BE2C (cell line): ENCODE results near the gene ICAM3.

Source experiments
- DNase-seq: peaks from one replicate; pipeline ENCODE4 v3.0.0-alpha.2; 2020
- H3K27me3 ChIP-seq: fragments of 250-450 bp; sonication (Bioruptor Pico); 2 replicates; pipeline ENCODE4 v1.5.1; 2020; ENCODE audit warnings: mild to moderate bottlenecking
- H3K36me3 ChIP-seq: fragments of 250-450 bp; sonication (Bioruptor Pico); 2 replicates; pipeline ENCODE4 v1.5.1; 2020; ENCODE audit warnings: mild to moderate bottlenecking
- H3K4me1 ChIP-seq: fragments of 250-450 bp; sonication (Bioruptor Pico); 2 replicates; pipeline ENCODE4 v1.5.1; 2020
- H3K4me3 ChIP-seq: 2 replicates; pipeline ENCODE4 v1.5.1; 2011; ENCODE audit warnings: low read depth, low read length
- H3K9me3 ChIP-seq: fragments of 250-450 bp; sonication (Bioruptor Pico); 2 replicates; pipeline ENCODE4 v1.5.1; 2020
- TF ChIP-seq, protein P1 (sequence below): IDR thresholded peaks from 2 replicates; pipeline ENCODE4 v1.5.1; 2012; ENCODE audit warnings: mild to moderate bottlenecking, low read depth, low read length

Gene ICAM3

DNA sequence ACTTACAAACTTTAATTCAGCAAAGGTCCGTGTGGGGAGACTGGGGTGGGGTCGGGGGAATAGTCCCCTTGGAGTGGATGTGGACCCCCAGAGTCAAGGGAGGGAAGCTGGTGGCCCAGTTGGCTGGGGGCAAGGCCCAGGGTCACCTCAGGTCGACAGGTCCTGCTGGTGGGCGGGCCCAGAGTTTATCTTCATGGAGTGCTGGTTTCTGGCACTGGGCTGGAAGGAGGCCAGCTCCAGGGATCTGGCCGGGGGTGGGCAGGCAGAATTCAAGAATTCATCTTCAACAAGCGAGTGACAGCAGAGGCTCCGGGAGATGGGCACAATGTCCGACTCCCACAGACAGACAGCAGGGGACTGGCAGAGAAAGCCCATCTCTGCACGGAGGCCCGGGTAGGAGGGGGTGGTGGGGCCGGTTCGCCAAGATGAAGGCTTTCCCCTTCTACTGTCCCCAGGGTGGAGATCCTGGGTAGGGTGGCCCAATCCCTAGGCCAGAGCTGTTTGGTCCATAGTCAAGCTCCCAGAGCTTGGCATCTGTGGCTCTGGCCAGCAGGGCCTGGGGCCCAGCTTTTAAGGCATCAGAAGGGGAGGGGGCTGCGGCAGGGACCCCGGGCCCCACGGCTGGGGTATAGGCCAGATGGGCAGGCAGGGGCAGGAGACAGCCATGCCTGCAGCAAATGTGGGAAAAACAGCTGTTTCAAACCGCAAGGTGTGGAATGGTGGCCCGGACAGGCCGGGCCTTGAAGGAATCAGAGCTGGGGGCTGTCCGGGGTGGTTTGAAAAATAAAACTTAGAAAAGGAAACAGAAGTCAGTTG, 23.0 kb downstream of the ICAM3 start:
- TF ChIP-seq, protein P1, sequence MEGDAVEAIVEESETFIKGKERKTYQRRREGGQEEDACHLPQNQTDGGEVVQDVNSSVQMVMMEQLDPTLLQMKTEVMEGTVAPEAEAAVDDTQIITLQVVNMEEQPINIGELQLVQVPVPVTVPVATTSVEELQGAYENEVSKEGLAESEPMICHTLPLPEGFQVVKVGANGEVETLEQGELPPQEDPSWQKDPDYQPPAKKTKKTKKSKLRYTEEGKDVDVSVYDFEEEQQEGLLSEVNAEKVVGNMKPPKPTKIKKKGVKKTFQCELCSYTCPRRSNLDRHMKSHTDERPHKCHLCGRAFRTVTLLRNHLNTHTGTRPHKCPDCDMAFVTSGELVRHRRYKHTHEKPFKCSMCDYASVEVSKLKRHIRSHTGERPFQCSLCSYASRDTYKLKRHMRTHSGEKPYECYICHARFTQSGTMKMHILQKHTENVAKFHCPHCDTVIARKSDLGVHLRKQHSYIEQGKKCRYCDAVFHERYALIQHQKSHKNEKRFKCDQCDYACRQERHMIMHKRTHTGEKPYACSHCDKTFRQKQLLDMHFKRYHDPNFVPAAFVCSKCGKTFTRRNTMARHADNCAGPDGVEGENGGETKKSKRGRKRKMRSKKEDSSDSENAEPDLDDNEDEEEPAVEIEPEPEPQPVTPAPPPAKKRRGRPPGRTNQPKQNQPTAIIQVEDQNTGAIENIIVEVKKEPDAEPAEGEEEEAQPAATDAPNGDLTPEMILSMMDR, result no peak
- Histone ChIP-seq H3K4me1 (peaks cover 8% of the 10 kb centered on the region), H3K9me3 (no peaks in the 10 kb centered on the region), H3K27me3 (no peaks in the 10 kb centered on the region), H3K4me3 (peak overlapping the region; percentile 83), H3K36me3 (peaks cover 40% of the 10 kb centered on the region)
- peak; percentile 94 for DNase-seq

- Histone ChIP-seq H3K36me3 (peaks cover 31% of the 10 kb centered on the region), H3K27me3 (no peaks in the 10 kb centered on the region), H3K9me3 (no peaks in the 10 kb centered on the region), H3K4me3 (peak within 1 kb of the TSS; percentile 83), H3K4me1 (peaks cover 8% of the 10 kb centered on the region)
- peak; percentile 93 for DNase-seq
- TF ChIP-seq, protein P1, result no peak
Observed at GRCh38 chr19:10315335-10316214, 23.8 kb downstream of the ICAM3 start, which contains the start of gene FDX2. TSS of gene FDX2 (minus strand) at chr19:10316015. CDS start at chr19:10315996, 19 bp downstream.

- no peaks in the 10 kb centered on the region for H3K9me3 ChIP-seq
- no peak within 1 kb of the TSS for H3K4me3 ChIP-seq
- H3K36me3 ChIP-seq, result no peaks in the 10 kb centered on the region; the same call in 1 of the 2 replicates
- H3K4me1 ChIP-seq, result no peaks in the 10 kb centered on the region; the same call in 1 of the 2 replicates
- TF ChIP-seq, protein P1, result no peak
- DNase-seq, result no peak
- H3K27me3 ChIP-seq, result no peaks in the 10 kb centered on the region
Observed at GRCh38 chr19:10309423-10309822, 30.0 kb downstream of the ICAM3 start, which contains the start of gene ZGLP1. TSS of gene ZGLP1 (minus strand) at chr19:10309815.

DNA sequence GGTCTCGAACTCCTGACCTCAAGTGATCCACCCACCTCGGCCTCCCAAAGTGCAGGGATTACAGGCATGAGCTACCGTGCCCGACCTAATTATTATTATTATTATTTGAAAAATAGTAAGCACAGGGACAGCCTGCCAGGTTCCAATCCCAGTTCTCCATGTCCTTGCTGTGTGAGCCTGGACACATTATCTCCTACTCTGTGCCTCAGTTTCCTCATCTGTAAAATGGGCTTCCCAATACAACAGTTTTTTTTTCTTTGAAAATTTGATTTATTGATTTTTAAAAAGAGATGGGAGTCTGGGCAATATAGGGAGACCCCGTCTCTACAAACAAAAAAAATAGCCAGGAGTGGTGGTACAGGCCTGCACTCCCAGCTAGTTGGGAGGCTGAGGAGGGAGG, 33.1 kb downstream of the ICAM3 start:
- Histone ChIP-seq H3K36me3 (no peaks in the 10 kb centered on the region; the same call in 1 of the 2 replicates), H3K27me3 (no peaks in the 10 kb centered on the region), H3K4me3 (no peak overlapping the region), H3K9me3 (no peaks in the 10 kb centered on the region), H3K4me1 (no peaks in the 10 kb centered on the region; the same call in 1 of the 2 replicates)
- no peak for DNase-seq
- TF ChIP-seq, protein P1, result no peak

DNA sequence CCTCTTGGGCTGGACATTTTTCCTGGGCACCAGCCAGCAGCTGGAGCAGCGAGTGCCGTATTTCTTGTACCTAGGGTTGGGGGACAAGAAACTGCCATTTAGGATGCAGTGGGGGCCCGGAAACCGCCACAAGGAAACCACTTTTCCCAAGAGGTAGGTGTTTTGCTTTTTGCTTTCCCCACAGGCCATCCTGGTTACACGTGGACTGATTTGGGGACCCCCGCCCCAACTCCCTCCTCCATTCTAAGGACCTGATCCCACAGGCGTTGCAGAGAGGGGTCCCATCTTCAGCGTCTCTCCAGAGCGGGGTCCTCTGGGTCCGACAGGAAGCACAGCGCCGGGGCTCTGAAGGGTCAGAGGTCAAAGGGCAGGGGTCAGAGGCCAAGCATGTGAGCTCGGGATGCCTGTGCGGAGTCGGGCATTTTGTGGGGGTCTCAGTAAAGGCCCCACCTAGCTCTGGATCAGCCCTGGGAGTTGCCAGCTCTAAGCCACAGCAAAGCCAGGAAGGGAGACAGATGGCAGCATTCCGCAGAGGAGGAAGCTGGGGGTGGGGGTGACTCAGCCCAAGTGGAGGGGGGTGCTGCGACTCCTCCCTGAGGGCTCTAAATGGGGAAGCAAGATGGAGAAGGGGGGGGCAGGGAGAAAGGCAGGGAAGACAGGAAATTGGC, 34.2 kb downstream of the ICAM3 start:
- no peaks in the 10 kb centered on the region; the same call in 1 of the 2 replicates for H3K4me1 ChIP-seq

More for the DNA sequence above, 34.2 kb downstream of the ICAM3 start:
- H3K27me3 ChIP-seq, result no peaks in the 10 kb centered on the region
- no peaks in the 10 kb centered on the region; the same call in 1 of the 2 replicates for H3K36me3 ChIP-seq
- no peak overlapping the region for H3K4me3 ChIP-seq
- no peak for DNase-seq
- TF ChIP-seq, protein P1, result no peak
- H3K9me3 ChIP-seq, result no peaks in the 10 kb centered on the region
